ENCODE data around the gene SGSH.
"Not testable (repeated sequence)": the region's sequence is repeated elsewhere in the genome, so short reads cannot be mapped to it uniquely, and the experiment has no call there.

The SGSH gene

GRCh38 chr17:80252871-80253270 is 32.7 kb upstream of the SGSH start:
- no peak for DNase-seq

DNA sequence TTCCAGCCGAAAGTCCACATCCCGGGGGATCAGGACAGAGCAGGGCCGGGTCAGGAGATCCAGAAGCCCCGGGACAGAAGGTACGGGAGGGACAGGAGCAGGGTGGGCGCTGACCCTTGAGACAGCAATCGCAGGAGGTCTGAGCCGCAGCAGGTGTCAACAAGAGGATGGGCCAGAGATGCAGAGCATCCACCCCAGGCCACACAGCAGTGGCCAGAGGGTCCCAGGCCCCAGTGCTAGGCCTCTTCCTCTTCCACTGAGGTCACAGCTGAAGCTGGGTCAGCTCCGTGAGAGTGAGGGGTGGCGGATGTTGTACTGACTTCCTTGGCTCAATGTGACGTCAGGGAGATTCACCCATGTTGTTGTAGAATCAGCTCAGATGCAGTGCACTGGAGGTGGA is 31.8 kb upstream of the SGSH start:
- no peak for DNase-seq

DNA sequence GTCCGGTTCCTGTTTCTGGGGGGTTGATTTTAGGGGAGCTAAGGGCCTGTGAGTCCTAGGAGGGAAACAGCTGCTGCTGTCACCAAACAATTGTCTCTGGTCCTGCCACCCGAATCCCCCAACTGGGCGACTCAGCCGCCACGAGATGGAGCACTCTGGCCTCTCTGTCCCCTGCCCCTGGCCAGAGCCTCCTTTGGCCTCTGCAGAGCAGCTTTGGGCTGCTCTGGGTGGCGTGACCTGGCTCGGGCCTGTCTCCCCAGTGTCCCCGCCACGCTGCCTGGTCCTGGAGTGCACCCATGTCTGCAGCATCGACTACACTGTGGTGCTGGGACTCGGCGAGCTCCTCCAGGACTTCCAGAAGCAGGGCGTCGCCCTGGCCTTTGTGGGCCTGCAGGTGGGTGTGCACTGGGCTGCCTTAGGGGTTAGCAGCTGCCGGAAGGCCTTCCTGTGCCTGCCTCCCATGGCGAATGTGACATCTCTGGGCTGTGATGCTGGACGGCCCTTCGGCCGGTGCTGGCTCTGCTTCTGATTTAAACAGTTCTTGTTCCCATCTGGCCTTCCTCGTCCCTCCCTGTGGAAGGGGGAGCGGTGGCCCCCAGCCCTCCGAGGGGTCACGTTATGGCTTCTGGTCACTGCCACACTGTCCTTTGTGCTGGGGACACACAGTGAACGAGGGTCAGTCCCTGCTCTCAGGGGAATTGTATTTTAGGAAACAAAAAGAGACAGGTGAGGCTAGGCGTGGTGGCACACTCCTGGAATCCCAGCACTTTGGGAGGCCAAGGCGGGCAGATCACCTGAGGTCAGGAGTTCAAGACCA is 29.0 kb upstream of the SGSH start:
- DNase-seq: no peak

DNA sequence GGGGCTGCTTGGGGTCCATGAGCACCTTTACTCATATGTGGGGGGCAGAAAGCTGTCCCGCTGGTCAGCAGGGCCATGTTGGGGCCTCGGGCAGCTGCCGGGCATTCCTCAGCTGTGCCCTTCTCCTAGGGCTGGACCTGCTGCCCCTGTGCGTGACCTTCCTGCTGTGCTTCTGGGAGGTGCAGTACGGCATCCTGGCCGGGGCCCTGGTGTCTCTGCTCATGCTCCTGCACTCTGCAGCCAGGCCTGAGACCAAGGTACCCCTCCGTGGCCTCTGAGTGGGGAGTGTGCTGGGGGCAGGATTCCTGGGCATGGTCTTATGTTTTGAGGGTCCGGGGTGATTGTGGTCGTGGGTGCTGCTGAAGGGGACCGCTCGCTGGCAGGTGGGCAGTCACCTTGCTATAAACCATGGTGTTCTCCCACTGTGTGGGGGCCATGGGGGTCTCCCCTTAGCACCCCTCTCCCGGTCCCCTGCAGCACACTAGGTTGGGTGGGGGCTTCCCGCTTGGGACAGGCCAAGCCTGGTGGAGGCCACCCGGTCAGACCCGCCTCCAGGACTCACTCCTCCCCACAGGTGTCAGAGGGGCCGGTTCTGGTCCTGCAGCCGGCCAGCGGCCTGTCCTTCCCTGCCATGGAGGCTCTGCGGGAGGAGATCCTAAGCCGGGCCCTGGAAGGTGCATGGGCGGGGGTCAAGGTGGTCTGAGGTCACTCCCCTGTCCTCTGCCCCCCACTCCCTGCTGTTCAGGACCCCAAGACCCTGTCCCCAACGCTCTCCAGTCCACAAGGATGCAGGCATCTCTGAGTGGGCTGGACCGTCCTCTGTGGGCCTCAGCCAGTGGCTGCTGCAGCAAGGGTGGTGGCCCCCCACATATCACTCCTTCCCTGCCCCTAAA is 28.1 kb upstream of the SGSH start:
- DNase-seq: no peak

GRCh38 chr17:80247561-80247960 is 27.4 kb upstream of the SGSH start:
- no peak for DNase-seq

GRCh38 chr17:80246726-80247125 is 26.6 kb upstream of the SGSH start:
- DNase-seq: no peak

DNA sequence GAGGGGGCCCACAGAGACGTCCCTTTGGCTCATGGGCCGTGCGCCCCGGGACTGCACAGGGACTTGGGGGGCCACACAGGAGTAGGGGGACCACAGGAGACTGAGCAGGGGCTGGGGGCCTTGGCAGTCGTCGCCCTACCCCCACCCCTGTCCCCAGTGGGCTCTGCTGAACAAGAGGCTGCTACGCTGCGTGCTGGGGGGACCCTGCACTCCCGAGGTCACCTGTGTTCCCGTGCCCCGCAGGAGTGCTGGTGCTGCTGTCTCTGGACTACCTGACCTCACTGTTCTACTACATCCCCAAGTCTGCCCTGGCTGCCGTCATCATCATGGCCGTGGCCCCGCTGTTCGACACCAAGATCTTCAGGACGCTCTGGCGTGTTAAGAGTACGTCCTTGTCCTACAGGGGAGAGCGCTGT is 26.1 kb upstream of the SGSH start:
- DNase-seq: no peak

- no peak for DNase-seq
These were observed 25.6 kb upstream of the SGSH start for GRCh38 chr17:80245566-80246265.

DNA sequence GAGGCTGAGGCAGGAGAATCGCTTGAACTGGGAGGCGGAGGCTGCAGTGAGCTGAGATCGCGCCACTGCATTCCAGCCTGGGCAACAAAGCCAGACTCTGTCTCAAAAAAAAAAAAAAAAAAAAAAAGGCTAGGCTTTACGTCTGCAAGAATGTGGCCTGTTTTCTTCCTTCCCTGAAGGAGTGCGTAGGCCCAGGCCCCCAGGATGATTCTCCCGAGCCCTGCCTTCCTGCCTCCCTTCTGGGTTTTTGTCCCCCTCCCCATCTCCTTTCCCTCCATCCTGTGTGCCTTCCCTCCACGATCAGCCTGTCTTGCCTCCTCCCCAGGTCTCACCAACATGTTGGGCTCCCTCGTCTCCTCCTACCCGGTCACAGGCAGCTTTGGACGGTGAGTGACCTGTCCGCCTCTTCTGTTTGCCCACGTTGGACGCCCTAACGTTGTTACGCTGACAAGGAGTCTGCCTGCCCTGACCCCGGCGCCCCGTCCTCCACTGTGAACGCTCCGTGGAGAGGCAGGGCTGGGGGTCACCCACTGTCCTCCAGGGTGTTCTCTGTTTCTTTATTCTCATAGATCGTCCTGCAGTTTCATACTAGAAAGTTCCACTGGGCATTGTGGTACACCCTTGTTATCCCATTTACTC is 24.9 kb upstream of the SGSH start:
- no peak for DNase-seq

DNA sequence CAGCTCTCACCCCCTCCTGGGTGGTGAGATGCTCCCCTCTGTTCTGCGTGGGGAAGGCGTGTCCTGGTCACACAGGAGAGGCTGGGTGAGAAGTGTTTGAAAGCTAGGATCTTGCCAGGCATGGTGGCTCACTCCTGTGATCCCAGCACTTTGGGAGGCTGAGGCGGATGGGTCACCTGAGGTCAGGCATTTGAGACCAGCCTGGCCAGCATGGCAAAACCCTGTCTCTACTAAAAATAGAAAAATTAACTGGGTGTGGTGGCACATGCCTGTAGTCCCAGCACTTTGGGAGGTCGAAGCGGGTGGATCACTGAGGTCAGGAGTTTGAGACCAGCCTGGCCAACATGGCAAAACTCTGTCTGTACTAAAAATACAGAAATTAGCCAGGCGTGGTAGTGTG is 24.3 kb upstream of the SGSH start:
- not testable (repeated sequence) for DNase-seq

DNA sequence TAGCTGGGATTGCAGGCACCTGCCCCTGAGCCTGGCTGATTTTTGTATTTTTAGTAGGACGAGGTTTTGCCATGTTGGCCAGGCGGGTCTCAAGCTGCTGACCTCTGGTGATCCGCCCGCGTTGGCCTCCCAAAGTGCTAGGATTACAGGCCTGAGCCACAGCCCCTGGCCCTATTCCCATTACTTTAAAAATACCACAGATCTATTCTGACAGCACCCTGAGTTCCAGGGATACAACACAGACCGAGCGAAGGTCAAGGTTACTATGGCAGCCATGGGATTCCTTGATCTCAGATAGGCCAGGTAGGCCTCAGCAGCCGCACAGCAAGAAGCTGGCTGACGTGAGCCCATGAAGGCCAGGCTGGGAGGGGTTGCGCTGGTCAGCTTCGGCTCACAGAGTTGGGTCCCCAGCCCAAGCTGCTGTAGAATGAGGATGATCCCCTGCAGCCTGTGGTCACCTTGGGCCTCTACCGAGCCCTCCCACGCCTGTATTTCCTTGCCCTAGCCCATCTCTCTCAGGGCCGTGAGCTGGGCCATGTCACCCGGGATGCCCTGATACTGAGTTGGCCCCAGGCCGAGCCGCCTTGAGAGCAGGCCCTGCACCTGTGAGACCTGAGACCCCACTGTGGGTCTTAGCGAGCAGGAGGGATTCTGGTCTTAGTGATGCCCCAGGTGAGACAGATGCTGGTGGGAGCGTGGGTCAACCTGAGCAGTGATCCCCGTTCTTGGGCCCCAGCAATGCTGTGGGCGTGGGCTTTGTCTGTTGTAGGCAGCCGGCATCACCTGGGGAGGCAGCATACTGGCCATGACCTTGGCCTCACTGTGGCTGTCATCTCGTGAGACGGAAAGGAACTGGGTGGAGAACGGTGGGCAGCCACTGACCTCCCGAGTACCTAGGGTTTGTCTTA is 23.6 kb upstream of the SGSH start:
- no peak for DNase-seq

DNA sequence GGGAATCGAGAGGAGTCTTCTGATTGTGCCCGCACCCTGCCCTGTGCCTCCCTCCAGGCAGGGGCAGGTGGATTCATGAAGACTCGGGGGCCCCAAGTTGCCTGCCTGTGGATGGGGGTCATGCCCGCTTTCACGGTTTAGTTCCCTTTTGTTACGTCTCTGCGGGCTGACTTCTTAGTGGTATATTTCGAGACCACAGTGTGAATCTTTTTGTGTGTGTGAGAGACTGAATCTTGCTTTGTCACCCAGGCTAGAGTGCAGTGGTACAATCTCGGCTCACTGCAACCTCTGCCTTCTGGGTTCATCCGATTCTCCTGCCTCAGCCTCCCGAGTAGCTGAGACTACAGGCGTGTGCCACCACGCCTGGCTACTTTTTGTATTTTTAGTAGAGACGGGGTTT is 22.4 kb upstream of the SGSH start:
- DNase-seq: no peak

DNA sequence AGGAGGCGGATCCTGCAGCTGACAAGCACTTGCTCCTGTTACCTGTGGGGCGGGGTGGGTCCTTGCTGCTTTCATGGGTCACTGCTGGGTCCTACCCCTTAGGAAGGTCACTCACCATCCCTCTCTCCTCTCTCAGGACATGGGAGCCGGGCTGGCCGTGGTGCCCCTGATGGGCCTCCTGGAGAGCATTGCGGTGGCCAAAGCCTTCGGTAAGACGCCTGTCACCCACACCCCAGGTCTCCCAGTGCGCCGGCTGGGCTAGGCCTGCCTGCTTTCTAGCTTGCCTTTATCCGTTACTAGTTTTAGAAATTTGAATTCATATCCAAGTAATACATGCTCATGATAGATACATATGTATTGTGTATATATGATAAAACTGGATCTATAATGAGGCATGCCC is 17.3 kb upstream of the SGSH start:
- DNase-seq: no peak

GRCh38 chr17:80236911-80237310 is 16.8 kb upstream of the SGSH start:
- no peak for DNase-seq

GRCh38 chr17:80233202-80233601 is 13.1 kb upstream of the SGSH start:
- no peak for DNase-seq

- DNase-seq: no peak
These were observed 12.3 kb upstream of the SGSH start for GRCh38 chr17:80232438-80232837.

DNA sequence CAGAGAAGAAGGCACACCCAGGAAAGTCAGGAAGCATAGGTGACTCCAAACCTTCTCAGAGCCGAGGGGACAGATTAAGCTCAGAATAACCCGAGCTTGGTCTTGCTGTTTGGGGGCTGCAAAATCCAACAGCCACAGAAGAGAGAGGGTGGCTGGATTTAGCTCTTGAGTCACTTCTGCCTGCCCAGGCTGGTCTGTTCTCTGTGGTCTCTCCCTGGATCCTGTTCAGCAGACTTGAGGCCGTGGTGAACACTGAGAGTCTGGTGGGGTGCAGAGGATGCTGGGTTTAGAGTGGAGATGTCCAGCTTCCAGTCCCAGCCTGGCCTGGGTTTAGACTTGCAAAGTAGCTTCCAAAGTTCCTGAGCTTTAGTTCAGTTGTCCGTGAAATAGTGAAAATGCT is 8.9 kb upstream of the SGSH start:
- DNase-seq: no peak

DNA sequence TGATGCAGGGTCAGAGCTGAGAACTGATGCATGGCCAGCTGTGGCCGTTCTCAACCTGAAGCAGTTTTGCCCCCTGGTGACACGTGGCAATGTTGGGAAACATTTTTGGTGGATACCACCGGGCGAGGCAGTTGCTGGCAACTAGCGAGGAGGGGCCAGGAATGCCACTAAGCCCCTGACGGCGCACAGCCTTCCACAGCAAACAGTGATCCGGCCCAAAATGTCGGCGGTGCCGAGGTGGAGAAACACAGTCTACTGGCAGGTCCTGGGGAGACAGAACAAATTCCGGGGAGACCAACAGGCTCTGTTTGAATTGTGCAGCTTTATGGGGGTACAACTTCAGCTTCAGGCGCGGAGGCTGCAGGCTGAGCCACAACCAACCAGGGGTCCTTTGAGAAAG is 8.3 kb upstream of the SGSH start:
- no peak for DNase-seq

- no peak for DNase-seq
These were observed 7.5 kb upstream of the SGSH start for GRCh38 chr17:80227666-80228065.

GRCh38 chr17:80227156-80227555 is 7.0 kb upstream of the SGSH start:
- no peak for DNase-seq

DNA sequence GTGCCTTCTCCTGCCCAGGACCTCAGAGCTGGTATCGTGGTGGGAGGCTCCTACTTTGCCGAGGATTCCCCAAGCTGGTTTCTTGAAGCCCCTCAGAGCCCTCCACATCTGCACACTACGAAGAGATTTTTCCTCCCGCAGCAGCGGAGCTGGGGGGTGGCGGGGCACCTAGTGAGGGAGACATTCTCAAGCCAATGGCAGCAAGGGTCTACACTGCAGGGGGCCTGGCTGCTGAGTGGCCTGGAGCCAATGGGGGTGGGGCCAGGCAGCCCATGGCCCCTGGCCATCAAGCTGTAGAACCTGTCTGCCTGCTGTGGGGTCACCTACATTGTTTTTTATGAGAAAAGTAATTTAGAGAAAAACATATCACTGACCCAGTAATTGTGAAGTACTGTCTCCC is 5.1 kb upstream of the SGSH start:
- DNase-seq: no peak

DNA sequence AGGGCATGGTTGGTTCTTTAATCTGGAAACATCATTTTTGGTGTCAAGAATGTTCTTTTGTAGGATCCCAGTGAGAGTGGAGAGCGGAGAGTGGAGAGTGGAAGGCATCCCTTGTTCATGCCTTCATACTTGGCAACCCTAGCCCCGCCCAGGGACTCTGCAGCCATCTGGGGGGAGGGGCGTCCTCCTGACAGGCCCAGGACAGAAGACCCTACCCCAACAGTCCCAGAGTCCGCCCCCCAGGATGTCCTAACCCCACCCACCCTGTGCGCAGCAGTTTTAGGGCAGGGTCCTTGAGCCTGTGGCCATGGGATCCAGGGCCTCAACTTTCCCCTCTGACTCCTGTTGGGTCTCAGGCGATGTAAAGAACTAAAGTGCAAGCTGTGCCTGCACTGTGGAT is 4.5 kb upstream of the SGSH start:
- no peak for DNase-seq
